ENCODE results near the gene HOXC13. TPM values are rescaled to one million over a fixed set of nuclear protein-coding genes. Genes with fewer than 3 reads are reported as not detected.

The HOXC13 gene
- total and polyA plus RNA-seq, 4 donors = not detected

GRCh38 chr12:53984901-53985691 is 46.5 kb downstream of the HOXC13 start, which contains the start of gene HOXC10:
Gene HOXC10 (plus strand): TSS chr12:53985146. CDS start chr12:53985260, 114 bp downstream.
- peaks cover 0 to 22% (median 0%) of the 10 kb centered on the region in 4 donors for H3K9me3 ChIP-seq (ENCODE audit: control insufficient read depth in 4 of 4, insufficient read depth in 3 of 4, low read length in 3 of 4)
- peak; percentile 89 to 92 (median 91) for DNase-seq
- no peak within 1 kb of the TSS for H3K4me3 ChIP-seq
- H3K27ac ChIP-seq (ENCODE audit: low read depth in 1 of 2, low read length in 1 of 2) = no peak within 1 kb of the TSS
- WGBS, 2 donors = 5 to 8% methylated on average over 51 to 55 of the region's 55 CpGs
- TF ChIP-seq, protein P1, sequence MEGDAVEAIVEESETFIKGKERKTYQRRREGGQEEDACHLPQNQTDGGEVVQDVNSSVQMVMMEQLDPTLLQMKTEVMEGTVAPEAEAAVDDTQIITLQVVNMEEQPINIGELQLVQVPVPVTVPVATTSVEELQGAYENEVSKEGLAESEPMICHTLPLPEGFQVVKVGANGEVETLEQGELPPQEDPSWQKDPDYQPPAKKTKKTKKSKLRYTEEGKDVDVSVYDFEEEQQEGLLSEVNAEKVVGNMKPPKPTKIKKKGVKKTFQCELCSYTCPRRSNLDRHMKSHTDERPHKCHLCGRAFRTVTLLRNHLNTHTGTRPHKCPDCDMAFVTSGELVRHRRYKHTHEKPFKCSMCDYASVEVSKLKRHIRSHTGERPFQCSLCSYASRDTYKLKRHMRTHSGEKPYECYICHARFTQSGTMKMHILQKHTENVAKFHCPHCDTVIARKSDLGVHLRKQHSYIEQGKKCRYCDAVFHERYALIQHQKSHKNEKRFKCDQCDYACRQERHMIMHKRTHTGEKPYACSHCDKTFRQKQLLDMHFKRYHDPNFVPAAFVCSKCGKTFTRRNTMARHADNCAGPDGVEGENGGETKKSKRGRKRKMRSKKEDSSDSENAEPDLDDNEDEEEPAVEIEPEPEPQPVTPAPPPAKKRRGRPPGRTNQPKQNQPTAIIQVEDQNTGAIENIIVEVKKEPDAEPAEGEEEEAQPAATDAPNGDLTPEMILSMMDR (IDR thresholded peaks at IDR 0.05; ENCODE audit: control extremely low read depth, extremely low read depth) = no peak
- H3K4me1 ChIP-seq (ENCODE audit: control insufficient read depth in 5 of 5, insufficient read depth in 5 of 5, low read length in 5 of 5) = peaks cover 0 to 17% (median 10%) of the 10 kb centered on the region in 5 donors
- H3K9ac ChIP-seq (ENCODE audit: insufficient read depth in 1 of 2, low read length in 2 of 2) = no peak within 1 kb of the TSS
- ATAC-seq (ENCODE audit: insufficient read depth, low FRiP score) = no peak
- peaks cover 32 to 98% (median 90%) of the 10 kb centered on the region in 3 donors for H3K27me3 ChIP-seq (ENCODE audit: control insufficient read depth in 3 of 3, insufficient read depth in 3 of 3, low read length in 2 of 3)
- H3K36me3 ChIP-seq (ENCODE audit: control insufficient read depth in 4 of 4, insufficient read depth in 4 of 4, low read length in 4 of 4) = no peaks in the 10 kb centered on the region

GRCh38 chr12:53985692-53985993 is 47.0 kb downstream of the HOXC13 start:
- no peak for ATAC-seq (ENCODE audit: insufficient read depth, low FRiP score)
- Histone ChIP-seq H3K4me1 (ENCODE audit: control insufficient read depth in 5 of 5, insufficient read depth in 5 of 5, low read length in 5 of 5) (peaks cover 0 to 17% (median 10%) of the 10 kb centered on the region in 5 donors), H3K9me3 (ENCODE audit: control insufficient read depth in 4 of 4, insufficient read depth in 3 of 4, low read length in 3 of 4) (peaks cover 0 to 21% (median 0%) of the 10 kb centered on the region in 4 donors), H3K36me3 (ENCODE audit: control insufficient read depth in 4 of 4, insufficient read depth in 4 of 4, low read length in 4 of 4) (no peaks in the 10 kb centered on the region), H3K9ac (ENCODE audit: insufficient read depth in 1 of 2, low read length in 2 of 2) (no peak overlapping the region), H3K27me3 (ENCODE audit: control insufficient read depth in 3 of 3, insufficient read depth in 3 of 3, low read length in 2 of 3) (peaks cover 32 to 98% (median 90%) of the 10 kb centered on the region in 3 donors), H3K4me3 (no peak overlapping the region), H3K27ac (ENCODE audit: low read depth in 1 of 2, low read length in 1 of 2) (no peak overlapping the region)
- DNase-seq = no peak
- WGBS, 2 donors = 5 to 9% methylated on average over 21 of the region's 21 CpGs
- TF ChIP-seq, protein P1 (IDR thresholded peaks at IDR 0.05; ENCODE audit: control extremely low read depth, extremely low read depth) = no peak

GRCh38 chr12:53985994-53986685 is 47.5 kb downstream of the HOXC13 start:
- TF ChIP-seq, protein P1 (IDR thresholded peaks at IDR 0.05; ENCODE audit: control extremely low read depth, extremely low read depth) = no peak
- ATAC-seq (ENCODE audit: insufficient read depth, low FRiP score) (no peak), DNase-seq (no peak)
- WGBS, 2 donors = 4 to 5% methylated on average over 47 to 50 of the region's 50 CpGs
- no peak overlapping the region for H3K4me3 ChIP-seq
- H3K27me3 ChIP-seq (ENCODE audit: control insufficient read depth in 3 of 3, insufficient read depth in 3 of 3, low read length in 2 of 3) = peaks cover 32 to 98% (median 90%) of the 10 kb centered on the region in 3 donors
- H3K9me3 ChIP-seq (ENCODE audit: control insufficient read depth in 4 of 4, insufficient read depth in 3 of 4, low read length in 3 of 4) = peaks cover 0 to 21% (median 0%) of the 10 kb centered on the region in 4 donors
- no peaks in the 10 kb centered on the region for H3K36me3 ChIP-seq (ENCODE audit: control insufficient read depth in 4 of 4, insufficient read depth in 4 of 4, low read length in 4 of 4)
- no peak overlapping the region for H3K9ac ChIP-seq (ENCODE audit: insufficient read depth in 1 of 2, low read length in 2 of 2)
- H3K4me1 ChIP-seq (ENCODE audit: control insufficient read depth in 5 of 5, insufficient read depth in 5 of 5, low read length in 5 of 5) = peaks cover 0 to 17% (median 10%) of the 10 kb centered on the region in 5 donors
- no peak overlapping the region for H3K27ac ChIP-seq (ENCODE audit: low read depth in 1 of 2, low read length in 1 of 2)
